HG02678 (cell line): ENCODE measurements around the gene RNF43.

Experiments used
- ATAC-seq: cut with Tn5 transposase; IDR thresholded peaks from one replicate; pipeline ENCODE4 v1.9.1; 2021; ENCODE audit warnings: mild to moderate bottlenecking, moderate library complexity; ENCODE audit not compliant: unreplicated experiment

RNF43 gene

GRCh38 chr17:58382872-58383242 lies 34.5 kb downstream of the RNF43 start:
- ATAC-seq: no peak

GRCh38 chr17:58382108-58382871 lies 35.0 kb downstream of the RNF43 start:
- no peak for ATAC-seq

- ATAC-seq: no peak
Observed at GRCh38 chr17:58381124-58382035, 36.0 kb downstream of the RNF43 start.

GRCh38 chr17:58380207-58381123 lies 36.9 kb downstream of the RNF43 start:
- ATAC-seq: no peak

- no peak for ATAC-seq
Observed at GRCh38 chr17:58379511-58379824, 37.9 kb downstream of the RNF43 start.

GRCh38 chr17:58378733-58379510 lies 38.4 kb downstream of the RNF43 start:
- no peak for ATAC-seq

GRCh38 chr17:58377661-58378060 lies 39.7 kb downstream of the RNF43 start:
- ATAC-seq: no peak

- ATAC-seq: no peak
Observed at GRCh38 chr17:58377093-58377601, 40.2 kb downstream of the RNF43 start.

GRCh38 chr17:58376472-58377000 lies 40.8 kb downstream of the RNF43 start:
- ATAC-seq: no peak

- no peak for ATAC-seq
Observed at GRCh38 chr17:58375811-58376210, 41.5 kb downstream of the RNF43 start.

- ATAC-seq: no peak
Observed at GRCh38 chr17:58375256-58375655, 42.1 kb downstream of the RNF43 start.

GRCh38 chr17:58373923-58374322 lies 43.4 kb downstream of the RNF43 start:
- ATAC-seq: no peak

- ATAC-seq: no peak
Observed at GRCh38 chr17:58373003-58373402, 44.3 kb downstream of the RNF43 start.

GRCh38 chr17:58371300-58371950 lies 45.9 kb downstream of the RNF43 start:
- ATAC-seq: no peak

GRCh38 chr17:58370716-58371115 lies 46.6 kb downstream of the RNF43 start:
- no peak for ATAC-seq

GRCh38 chr17:58370309-58370708 lies 47.0 kb downstream of the RNF43 start:
- no peak for ATAC-seq

- ATAC-seq: no peak
Observed at GRCh38 chr17:58369214-58370031, 47.9 kb downstream of the RNF43 start.

- no peak for ATAC-seq
Observed at GRCh38 chr17:58368860-58369213, 48.5 kb downstream of the RNF43 start.
